GM18870 (cell line): ENCODE data around the gene AS3MT.
"Not testable (repeated sequence)": the region's sequence is repeated elsewhere in the genome, so short reads cannot be mapped to it uniquely, and the experiment has no call there.

Source experiments
- ATAC-seq: cut with Tn5 transposase; IDR thresholded peaks from one replicate; pipeline ENCODE4 v1.9.1; 2021; ENCODE audit warnings: moderate library complexity; ENCODE audit not compliant: unreplicated experiment

AS3MT gene

GRCh38 chr10:102855731-102856436 lies 13.4 kb upstream of the AS3MT start:
- ATAC-seq: not testable (repeated sequence)

- no peak for ATAC-seq
These were observed 12.4 kb upstream of the AS3MT start for GRCh38 chr10:102856758-102857424.

- ATAC-seq: no peak
These were observed 9.4 kb upstream of the AS3MT start for GRCh38 chr10:102859911-102860310.

DNA sequence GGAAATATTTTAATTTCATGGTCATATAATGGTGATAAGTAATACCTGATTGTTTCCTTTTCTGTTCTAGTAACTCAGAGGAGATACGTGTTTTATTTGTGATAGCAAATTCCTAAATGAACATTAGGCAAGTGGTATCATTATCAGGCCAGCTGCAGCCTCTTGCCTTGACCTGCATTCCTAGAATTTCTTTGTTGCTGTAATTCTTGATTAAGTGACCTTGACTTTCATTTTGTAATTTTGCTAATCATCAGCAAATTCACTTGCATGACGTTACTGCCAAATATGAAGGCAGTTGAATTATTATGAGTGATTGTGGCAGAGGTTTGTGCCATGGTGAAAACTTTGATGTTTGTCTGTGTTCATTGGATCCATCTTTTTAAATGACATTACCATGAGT lies 5.6 kb upstream of the AS3MT start:
- ATAC-seq: no peak

- no peak for ATAC-seq
These were observed 3.6 kb upstream of the AS3MT start for GRCh38 chr10:102865620-102866019.

- ATAC-seq: no peak
These were observed 386 bp upstream of the AS3MT start for GRCh38 chr10:102868911-102869257.

GRCh38 chr10:102870221-102870620 lies 951 bp downstream of the AS3MT start:
- no peak for ATAC-seq

- no peak for ATAC-seq
These were observed 2.9 kb downstream of the AS3MT start for GRCh38 chr10:102872163-102872562.

- no peak for ATAC-seq
These were observed 7.5 kb downstream of the AS3MT start for GRCh38 chr10:102876747-102877153.

DNA sequence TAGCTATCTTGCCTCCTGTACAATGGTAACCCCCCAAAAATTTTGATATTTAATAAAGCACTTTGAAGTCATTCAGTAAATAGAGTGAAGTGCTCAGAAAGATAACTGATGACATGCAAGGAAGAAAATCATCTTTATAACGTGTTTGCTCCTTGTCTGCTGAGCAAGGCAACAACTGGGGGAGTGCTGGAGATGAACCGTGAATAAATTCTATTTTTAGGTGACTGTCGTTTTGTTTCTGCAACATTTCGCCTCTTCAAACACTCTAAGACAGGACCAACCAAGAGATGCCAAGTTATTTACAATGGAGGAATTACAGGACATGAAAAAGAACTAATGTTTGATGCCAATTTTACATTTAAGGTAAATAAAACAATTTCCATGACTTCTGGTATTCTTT lies 9.4 kb downstream of the AS3MT start:
- no peak for ATAC-seq

DNA sequence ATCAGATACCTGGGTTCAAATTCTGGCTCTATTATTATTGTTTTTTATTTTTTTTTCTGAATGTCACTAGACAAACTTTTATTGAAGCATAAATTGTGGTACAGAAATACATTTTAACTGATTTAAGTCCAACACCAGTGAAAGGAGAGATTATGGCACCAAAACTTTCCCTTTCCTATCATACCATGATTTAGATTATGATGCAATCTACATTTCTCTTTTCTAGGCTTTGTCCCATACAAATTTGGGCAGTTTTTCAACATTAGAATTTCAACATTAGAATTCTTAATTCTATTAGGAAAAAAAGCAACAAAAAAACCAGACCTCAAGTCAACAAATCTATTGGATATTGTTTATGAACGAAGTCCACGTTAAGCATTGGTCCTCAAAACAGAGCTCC lies 11.0 kb downstream of the AS3MT start:
- ATAC-seq: no peak

- ATAC-seq: no peak
These were observed 18.8 kb downstream of the AS3MT start for GRCh38 chr10:102888048-102888447.

- ATAC-seq: no peak
These were observed 25.4 kb downstream of the AS3MT start for GRCh38 chr10:102894466-102895213.

GRCh38 chr10:102900006-102900405 lies 30.7 kb downstream of the AS3MT start:
- ATAC-seq: no peak

DNA sequence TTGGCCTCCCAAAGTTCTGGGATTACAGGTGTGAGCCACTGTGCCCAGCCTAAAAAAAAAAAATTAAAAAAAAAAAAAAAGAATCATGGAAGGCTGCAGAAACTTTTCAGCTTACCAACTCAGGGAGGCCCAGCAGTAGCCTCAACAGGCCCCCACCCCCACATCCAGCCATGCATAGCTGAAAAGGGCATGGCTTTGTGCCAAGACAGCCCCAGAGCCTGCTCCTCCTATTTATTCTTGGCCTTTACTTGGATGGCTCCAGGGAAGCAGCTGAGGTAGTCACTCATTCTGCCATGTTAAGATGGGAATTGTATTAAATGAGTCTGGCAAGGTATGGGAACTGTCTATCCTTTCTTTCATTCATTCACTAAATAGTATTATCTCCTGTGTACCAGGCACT lies 35.1 kb downstream of the AS3MT start:
- ATAC-seq: no peak

- ATAC-seq: no peak
These were observed 37.2 kb downstream of the AS3MT start for GRCh38 chr10:102906507-102906906.

DNA sequence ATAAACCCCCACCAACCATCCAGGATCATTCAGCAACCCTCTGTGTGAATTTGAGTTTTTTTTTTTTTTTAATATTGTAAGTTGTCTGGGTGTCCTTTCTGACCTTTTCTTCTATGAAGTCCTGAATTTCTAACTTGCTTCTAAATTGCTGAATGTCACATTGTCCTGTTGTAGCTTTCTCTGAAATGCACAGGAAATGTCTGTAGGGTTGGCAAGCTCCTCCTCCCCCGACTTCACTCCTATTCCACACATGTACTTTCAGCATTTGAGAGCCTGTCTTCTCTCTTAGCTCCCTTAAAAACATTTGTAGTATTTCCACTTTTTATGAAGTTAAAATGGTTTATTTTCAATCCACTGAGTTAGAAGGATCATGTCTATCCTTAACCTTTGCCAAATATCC lies 45.5 kb downstream of the AS3MT start:
- no peak for ATAC-seq

GRCh38 chr10:102916173-102916572 lies 46.9 kb downstream of the AS3MT start:
- no peak for ATAC-seq

- no peak for ATAC-seq
These were observed 48.2 kb downstream of the AS3MT start for GRCh38 chr10:102917314-102917961.

DNA sequence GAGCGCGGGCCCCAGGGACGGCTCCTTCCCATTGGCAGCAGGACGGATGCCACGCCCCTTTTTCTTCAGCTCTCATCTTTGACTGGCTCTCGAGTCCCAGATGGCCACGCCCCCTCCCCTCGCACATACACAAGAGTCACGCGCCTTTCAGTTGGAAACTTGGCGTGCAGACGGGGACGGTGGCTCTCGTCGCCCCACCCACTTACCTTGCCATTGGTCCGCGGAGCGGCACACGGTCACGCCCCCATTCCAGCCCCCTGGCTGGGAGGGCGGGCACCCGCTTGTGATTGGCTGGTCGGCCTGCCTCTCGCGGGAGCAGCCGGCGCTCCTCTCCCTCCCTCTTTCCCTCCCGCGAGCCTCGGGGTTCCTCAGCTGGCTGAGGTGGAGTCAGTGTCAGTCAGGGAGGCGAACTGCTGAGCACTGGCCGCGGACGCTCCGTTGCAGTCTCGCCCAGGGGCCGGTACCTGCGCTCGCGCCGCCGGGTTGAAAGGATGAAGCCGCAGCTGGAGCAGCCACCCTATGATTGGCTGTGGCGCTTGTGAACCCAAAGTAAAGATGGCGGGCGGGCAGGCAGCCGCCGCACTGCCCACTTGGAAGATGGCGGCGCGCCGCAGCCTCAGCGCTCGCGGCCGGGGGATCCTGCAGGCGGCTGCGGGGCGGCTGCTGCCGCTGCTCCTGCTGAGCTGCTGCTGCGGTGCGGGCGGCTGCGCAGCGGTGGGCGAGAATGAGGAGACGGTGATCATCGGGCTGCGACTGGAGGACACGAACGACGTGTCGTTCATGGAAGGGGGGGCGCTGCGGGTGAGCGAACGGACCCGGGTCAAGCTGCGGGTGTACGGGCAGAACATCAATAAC lies 48.9 kb downstream of the AS3MT start, which contains the start of gene CNNM2:
Gene CNNM2, plus strand, starts transcription at position 333 of the 855 bp plus-strand sequence. Its CDS starts 187 bp downstream, at position 520.
- peak; percentile 83 for ATAC-seq
